Smooth muscle cell (in vitro differentiated cells): ENCODE results near the gene KCNJ1. TPM values are rescaled to one million over a fixed set of nuclear protein-coding genes. Genes with fewer than 3 reads are reported as not detected.

Source experiments
- DNase-seq: peaks from one replicate; lab custom pipeline; 2025; ENCODE audit not compliant: unreplicated experiment; lab: John Stamatoyannopoulos, UW
- H2AFZ ChIP-seq: fragments of 200-600 bp; sonication (generic); 2 replicates; pipeline ENCODE4 v1.6.0; 2016; ENCODE audit warnings: antibody characterized with exemption, low read depth, mild to moderate bottlenecking
- H3F3A ChIP-seq: fragments of 200-600 bp; sonication (generic); 2 replicates; pipeline ENCODE4 v1.6.0; 2017; ENCODE audit warnings: antibody characterized with exemption, low read depth
- H3K27ac ChIP-seq: fragments of 200-600 bp; sonication (generic); 2 replicates; pipeline ENCODE4 v1.5.1; 2016; ENCODE audit warnings: low read depth, mild to moderate bottlenecking
- H3K27me3 ChIP-seq: fragments of 200-600 bp; sonication (generic); 2 replicates; pipeline ENCODE4 v1.6.1; 2016; ENCODE audit warnings: low read depth, mild to moderate bottlenecking
- H3K36me3 ChIP-seq: fragments of 200-600 bp; sonication (generic); 2 replicates; pipeline ENCODE4 v1.5.1; 2016; ENCODE audit warnings: low read depth
- H3K4me1 ChIP-seq: fragments of 200-600 bp; sonication (generic); 2 replicates; pipeline ENCODE4 v1.5.1; 2016; ENCODE audit warnings: low read depth
- H3K4me2 ChIP-seq: fragments of 200-600 bp; sonication (generic); 2 replicates; pipeline ENCODE4 v1.6.0; 2016; ENCODE audit warnings: mild to moderate bottlenecking
- H3K4me3 ChIP-seq: fragments of 200-600 bp; sonication (generic); 2 replicates; pipeline ENCODE4 v1.5.1; 2016; ENCODE audit warnings: mild to moderate bottlenecking
- H3K79me2 ChIP-seq: fragments of 200-600 bp; sonication (generic); 2 replicates; pipeline ENCODE4 v1.6.0; 2016; ENCODE audit warnings: low read depth, mild to moderate bottlenecking
- H3K9ac ChIP-seq: fragments of 200-600 bp; sonication (generic); 2 replicates; pipeline ENCODE4 v1.6.0; 2016; ENCODE audit warnings: low read depth
- H3K9me3 ChIP-seq: fragments of 200-600 bp; sonication (generic); replicated peaks from 2 replicates; pipeline ENCODE4 v1.5.1; 2016; ENCODE audit warnings: low read depth
- H4K20me1 ChIP-seq: fragments of 200-600 bp; sonication (generic); 2 replicates; pipeline ENCODE4 v1.6.0; 2016; ENCODE audit warnings: low read depth
- WGBS: methylation state at CpG from one replicate; pipeline ENCODE4 v1.1.7; 2016; ENCODE audit warnings: low lambda C conversion rate; 5-methylcytosine and 5-hydroxymethylcytosine counted together
- polyA plus RNA-seq: library from polyadenylated mRNA; unstranded; fragments of >200 nt; fragmentation: Nextera tagmentation; extraction: Ambion mirVana; gene quantifications from 2 replicates; pipeline ENCODE4 v1.2.1, GENCODE V29; 2016
- total RNA-seq: library from RNA; depleted of rRNA; stranded (reverse); fragments of >200 nt; gene quantifications from 2 replicates; pipeline ENCODE4 v1.2.3, GENCODE V29; 2014
- TF ChIP-seq, protein P1 (sequence below): fragments of 200-600 bp; sonication (generic); IDR thresholded peaks from 2 replicates; pipeline ENCODE4 v1.5.1; 2017; ENCODE audit warnings: borderline replicate concordance, mild to moderate bottlenecking, antibody characterized with exemption; ENCODE audit not compliant: insufficient read depth, poor library complexity, severe bottlenecking

The KCNJ1 gene
- total and polyA plus RNA-seq, 2 experiments from 2014 or later: 0.99 TPM; not detected in 1

DNA sequence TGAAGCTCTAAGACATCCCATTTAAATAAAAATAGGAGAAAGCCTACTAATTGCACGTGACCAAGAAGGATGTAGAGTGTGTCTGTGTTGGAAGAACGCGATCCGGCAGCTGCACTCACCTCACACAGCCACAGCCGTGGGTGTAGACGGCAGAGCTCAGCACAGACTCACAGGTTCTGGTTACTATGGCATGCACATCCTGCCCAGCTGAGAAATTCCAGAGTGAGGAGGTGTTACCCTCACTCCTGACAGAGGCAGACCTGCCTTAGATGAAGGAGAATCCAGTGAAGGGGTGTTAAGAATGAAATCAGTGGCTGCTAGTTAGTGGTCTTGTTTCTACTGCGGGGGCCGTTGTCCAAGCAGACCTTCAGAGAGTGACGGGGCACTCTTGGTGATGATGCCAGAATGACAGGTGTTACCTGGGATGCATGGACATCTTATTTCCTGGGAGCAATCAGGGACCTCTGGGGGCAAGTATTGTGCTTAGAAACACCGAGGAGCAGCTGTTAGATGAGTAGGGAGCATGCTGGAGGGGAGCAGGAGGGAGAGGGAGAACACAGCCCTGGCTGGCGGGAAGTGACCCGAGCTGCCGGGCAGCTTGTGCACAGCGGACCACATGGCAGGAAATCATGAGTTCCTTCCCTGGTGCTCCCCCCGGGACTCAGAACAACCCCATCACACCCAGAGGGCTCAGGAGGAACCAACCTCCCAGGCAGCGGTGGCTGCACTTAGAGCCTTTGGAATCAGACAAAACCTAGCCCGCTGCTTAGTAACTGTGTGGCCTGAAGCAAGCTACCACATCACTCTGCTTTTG is 36.4 kb upstream of the KCNJ1 start:
- H3K27ac ChIP-seq: no peak overlapping the region
- H3K27me3 ChIP-seq: peaks cover 41% of the 10 kb centered on the region
- H3K36me3 ChIP-seq: no peaks in the 10 kb centered on the region
- H3K79me2 ChIP-seq: no peaks in the 10 kb centered on the region
- peaks cover 5% of the 10 kb centered on the region for H3F3A ChIP-seq
- WGBS: 10% methylated on average over 17 of the region's 17 CpGs
- H3K9me3 ChIP-seq: no peaks in the 10 kb centered on the region
- DNase-seq: no peak
- TF ChIP-seq, protein P1, sequence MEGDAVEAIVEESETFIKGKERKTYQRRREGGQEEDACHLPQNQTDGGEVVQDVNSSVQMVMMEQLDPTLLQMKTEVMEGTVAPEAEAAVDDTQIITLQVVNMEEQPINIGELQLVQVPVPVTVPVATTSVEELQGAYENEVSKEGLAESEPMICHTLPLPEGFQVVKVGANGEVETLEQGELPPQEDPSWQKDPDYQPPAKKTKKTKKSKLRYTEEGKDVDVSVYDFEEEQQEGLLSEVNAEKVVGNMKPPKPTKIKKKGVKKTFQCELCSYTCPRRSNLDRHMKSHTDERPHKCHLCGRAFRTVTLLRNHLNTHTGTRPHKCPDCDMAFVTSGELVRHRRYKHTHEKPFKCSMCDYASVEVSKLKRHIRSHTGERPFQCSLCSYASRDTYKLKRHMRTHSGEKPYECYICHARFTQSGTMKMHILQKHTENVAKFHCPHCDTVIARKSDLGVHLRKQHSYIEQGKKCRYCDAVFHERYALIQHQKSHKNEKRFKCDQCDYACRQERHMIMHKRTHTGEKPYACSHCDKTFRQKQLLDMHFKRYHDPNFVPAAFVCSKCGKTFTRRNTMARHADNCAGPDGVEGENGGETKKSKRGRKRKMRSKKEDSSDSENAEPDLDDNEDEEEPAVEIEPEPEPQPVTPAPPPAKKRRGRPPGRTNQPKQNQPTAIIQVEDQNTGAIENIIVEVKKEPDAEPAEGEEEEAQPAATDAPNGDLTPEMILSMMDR: no peak
- H3K4me2 ChIP-seq: peak overlapping the region; percentile 40
- H4K20me1 ChIP-seq: no peaks in the 10 kb centered on the region
- peaks cover 34% of the 10 kb centered on the region for H3K4me1 ChIP-seq
- H2AFZ ChIP-seq: no peak overlapping the region
- no peak overlapping the region for H3K9ac ChIP-seq
- no peak overlapping the region for H3K4me3 ChIP-seq

DNA sequence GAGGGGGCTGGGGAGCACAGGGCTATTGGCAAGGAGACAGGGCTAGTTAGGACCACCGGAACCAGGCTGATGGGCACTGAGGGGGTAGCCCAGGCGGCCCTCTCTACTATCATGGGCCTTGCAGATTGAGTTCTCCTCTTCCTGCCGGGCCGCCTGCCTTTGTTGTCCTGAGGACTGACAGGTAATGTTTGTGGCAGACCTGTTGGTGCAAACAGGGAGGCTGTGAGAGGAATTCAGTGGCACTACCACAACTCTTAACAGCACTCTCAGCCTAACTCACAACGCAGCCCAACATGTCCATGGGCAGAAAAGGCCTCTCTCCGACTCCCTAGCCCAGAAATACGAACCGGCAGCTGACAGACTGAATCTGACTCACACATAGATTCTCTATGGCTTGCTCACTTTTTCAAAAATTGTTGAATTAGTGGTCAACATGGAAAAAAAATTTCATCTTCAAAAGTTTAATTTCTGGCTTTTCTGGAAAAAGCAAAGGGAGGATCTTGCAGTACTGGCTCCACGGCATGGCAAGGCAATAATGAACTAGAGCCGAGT is 35.5 kb upstream of the KCNJ1 start:
- Histone ChIP-seq H2AFZ (no peak overlapping the region), H3K4me2 (peak overlapping the region; percentile 40), H4K20me1 (no peaks in the 10 kb centered on the region), H3K9ac (no peak overlapping the region), H3K27ac (no peak overlapping the region), H3K4me3 (no peak overlapping the region), H3K79me2 (no peaks in the 10 kb centered on the region), H3K9me3 (no peaks in the 10 kb centered on the region), H3F3A (no peaks in the 10 kb centered on the region), H3K4me1 (peaks cover 29% of the 10 kb centered on the region), H3K27me3 (peaks cover 48% of the 10 kb centered on the region), H3K36me3 (no peaks in the 10 kb centered on the region)
- TF ChIP-seq, protein P1: no peak
- DNase-seq: no peak
- 27% methylated on average over 10 of the region's 10 CpGs for WGBS

DNA sequence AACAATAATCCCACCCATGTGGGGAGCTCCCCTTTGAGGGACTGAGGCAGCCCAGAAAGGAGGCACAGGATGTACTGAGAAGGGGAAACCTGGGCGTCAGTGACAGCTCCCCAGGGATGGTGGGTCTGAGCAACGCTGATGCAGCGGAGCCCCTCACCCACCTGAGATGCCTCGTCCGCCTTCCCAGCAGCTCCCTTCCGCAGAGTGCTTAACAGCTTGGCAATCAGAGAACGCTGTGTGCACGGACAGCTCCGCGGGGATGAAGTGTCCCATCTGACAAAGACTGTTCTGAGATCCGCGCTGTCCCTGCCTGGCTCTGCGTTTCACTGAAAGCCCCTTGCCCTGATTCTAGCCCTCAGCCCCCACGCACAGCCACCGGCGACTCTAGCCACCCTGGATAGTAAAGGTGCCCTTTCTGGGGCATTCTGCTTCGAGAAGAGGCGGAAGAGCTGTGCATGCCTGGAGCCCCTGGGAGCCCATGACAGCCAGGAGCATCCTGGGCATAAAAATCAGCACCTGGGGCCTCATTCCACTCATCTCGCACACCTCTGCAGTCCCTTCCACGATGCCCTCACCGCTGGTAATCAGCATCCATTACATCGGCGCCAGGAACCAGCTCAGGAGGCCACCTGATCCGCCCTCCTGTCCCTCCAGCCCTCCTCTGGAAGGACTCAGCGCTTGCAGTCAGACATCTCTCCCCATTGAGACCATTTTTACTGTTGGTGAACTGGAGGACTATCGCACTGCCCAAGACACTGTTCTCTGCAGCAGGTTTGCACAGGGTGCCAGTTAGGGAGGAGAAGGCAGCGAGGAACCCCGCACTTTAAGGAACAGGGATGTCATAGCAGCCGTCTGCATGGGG is 34.8 kb upstream of the KCNJ1 start:
- WGBS: 17% methylated on average over 29 of the region's 29 CpGs
- Histone ChIP-seq H2AFZ (no peak overlapping the region), H3K36me3 (no peaks in the 10 kb centered on the region), H4K20me1 (no peaks in the 10 kb centered on the region), H3K9ac (no peak overlapping the region), H3F3A (no peaks in the 10 kb centered on the region), H3K4me2 (peak overlapping the region; percentile 7), H3K27me3 (peaks cover 48% of the 10 kb centered on the region), H3K27ac (no peak overlapping the region), H3K4me1 (peaks cover 29% of the 10 kb centered on the region), H3K79me2 (no peaks in the 10 kb centered on the region), H3K4me3 (no peak overlapping the region), H3K9me3 (no peaks in the 10 kb centered on the region)
- DNase-seq: no peak
- TF ChIP-seq, protein P1: no peak
